DMS53 treated with DMSO at 0.1 percent for 48 hours (cell line): ENCODE measurements around the gene CCBE1.
"Not testable (repeated sequence)": the region's sequence is repeated elsewhere in the genome, so short reads cannot be mapped to it uniquely, and the experiment has no call there.

Experiments used
- DNase-seq: peaks from one replicate; lab custom pipeline; 2025; ENCODE audit not compliant: unreplicated experiment; lab: John Stamatoyannopoulos, UW

CCBE1 gene

DNA sequence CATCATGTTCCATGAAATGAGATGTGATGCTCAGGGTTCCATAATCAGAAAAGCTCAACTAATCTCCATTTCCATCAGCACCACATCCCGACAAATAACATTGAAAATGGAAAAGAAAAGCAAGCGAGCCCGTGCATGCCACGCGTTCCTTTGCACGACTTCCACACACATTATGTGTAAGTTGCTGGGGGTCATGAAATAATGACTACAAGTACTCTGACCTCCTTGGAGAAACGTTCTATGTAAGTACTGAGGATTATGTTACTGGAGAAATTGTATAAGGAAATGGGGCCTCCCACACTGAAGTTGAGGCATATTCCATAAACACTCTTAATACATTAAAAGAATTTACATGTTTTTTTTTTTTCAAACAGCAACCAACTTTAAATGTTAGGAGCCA is 38.3 kb downstream of the CCBE1 start:
- DNase-seq, result no peak

DNA sequence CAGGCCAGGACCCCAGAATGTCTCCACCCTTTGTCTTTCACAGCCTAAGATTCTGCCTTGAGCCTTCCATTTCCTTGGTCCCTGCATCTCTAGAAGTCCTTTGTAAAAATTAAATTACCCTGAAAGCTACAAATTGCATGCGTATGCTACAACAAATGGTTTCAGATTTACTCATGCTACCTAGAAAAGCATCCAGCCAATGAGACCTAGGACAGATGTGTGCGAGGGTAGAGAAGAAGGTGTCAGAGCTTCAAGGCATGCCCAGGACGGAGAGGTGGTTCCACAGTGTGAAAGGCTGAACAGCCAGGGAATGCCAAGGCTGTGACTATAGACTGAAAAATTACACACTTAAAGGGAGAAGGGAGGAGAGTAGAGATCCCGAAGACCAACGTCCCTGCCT is 40.2 kb downstream of the CCBE1 start:
- no peak for DNase-seq

DNA sequence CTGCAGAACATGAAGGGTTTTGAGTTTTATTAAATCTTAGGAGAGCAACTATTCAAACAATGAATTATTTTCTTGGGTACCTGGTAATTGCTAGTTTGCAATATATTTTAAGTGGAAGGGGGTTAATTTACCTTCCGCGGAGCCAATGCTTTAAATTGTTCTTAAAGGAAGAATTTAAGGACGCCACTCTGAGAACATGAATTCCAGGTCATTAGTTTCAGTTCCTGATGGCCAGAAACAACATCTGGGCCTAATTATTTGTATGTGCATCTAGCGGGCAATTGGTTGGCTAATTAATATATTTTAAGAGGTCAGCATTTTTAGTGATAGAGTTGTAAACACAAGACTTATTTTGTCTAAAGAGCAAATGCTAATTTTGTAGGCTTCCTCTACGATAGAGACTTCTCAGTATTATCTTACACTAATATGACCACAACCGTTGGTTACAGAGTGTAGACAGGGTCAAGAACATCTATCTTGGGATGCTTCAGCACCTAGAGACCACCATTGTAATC is 40.8 kb downstream of the CCBE1 start:
- no peak for DNase-seq

DNA sequence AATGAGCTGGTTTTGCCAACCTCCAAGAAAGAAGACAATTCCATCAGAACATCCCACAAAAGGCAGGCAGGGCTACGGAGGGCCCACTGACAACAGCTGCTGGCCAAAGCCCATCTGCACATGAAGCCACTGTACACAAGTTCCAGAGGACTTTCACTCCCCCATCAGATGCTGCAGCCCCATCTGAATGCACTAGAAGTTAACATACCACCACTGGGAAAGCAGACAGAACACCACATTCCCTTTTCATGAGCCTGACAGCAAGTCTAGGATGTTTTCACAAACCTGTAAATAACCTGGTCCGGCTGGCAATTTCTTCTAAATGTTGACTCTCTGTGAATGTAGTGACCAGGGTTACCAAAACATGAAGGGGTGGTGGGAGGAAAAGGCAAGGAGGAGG is 41.5 kb downstream of the CCBE1 start:
- DNase-seq, result no peak

DNA sequence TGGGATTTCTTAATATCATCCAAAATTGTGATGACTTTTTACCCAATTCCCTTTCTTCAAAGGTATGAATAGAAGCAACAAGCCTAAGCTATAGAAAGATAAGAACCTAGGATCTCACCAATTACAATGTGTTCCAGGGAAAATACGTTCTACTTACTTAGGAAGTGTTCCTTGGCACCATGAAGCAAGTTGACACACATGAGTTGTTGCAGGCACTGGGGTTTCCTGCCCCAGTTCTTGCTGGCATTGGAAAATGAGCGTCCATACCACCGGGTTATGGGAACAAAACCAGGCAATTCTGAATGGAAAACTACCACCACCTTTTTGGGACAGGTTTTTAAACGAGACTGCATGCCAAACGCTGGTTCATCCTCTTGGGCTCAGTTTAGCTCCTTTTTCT is 46.2 kb downstream of the CCBE1 start:
- no peak for DNase-seq

DNA sequence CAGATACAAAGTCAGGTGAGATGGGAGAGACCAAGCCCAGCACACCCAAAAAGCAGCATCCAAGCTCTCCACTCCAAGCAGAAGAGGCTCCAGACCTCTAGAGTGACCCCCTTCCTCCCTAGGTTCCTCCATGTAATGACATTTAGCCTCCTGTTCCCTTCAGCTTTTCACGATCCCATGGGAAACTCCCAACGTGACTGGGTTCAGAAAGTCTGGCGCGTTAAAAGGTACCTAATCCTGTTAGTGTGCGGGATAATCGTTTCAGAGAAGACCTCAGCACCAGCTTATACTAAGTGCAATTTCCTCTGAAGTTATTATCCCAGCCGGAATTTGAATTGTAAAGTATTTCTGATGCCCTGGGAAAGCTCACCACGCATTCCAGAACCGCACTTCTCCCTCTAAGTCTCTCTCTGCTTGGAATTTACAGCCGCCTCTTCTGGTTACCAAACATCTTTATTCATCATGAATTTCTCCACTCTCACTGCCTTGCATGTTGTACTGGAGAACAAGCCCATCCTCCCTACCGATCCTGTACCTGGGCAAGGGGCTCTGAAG is 46.9 kb downstream of the CCBE1 start:
- DNase-seq, result no peak

DNA sequence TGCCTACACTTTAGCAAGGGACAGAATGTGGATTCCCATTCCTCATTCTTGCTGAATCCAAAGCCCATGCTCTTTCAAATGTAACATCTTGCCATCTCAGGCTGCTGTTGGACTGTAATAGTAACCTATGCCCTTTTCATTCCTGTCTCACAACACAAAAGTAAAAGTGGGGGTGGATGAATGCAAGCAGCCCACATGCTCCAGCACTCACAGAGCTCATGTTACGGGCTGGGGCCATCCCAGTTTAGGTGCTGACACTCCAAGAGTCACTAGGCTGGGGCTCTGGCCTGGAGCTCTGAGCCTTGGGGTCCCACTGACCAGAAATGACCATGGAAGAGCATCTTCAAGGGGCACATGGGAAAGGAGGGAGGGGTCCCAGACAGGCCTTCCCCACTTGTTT is 47.6 kb downstream of the CCBE1 start:
- DNase-seq, result no peak

DNA sequence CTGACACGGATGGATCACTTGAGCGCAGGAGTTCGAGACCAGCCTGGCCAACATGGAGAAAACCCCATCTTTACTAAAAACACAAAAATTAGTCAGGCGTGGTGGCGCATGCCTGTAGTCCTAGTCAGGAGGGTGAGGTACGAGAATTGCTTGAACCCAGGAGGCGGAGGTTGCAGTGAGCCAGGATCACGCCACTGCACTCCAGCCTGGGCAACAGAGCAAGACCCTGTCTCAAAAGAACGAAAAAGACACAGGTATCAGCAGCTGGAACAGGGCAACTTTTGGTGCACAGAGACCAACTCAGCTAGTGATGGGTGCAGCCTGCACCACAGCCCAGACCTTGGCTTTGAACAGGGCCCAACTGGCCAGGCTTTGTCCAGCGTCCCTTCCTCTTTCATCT is 48.8 kb downstream of the CCBE1 start:
- not testable (repeated sequence) for DNase-seq

DNA sequence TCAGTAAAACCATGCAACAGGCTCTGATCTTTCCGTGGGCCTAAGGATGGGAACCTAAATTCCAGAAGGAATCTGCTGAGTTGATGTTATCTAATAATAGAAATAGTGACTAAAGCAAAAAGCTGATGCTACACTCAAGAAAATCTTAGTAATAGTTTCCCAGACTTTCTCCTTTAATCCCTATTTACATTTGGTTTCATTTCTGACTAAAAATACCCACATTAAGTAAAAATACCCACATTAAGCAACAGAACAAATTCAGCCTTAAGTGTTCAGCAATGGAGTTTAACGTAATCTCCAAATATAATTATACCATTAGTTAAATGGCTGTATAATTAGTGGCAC is 50.3 kb downstream of the CCBE1 start:
- no peak for DNase-seq

DNA sequence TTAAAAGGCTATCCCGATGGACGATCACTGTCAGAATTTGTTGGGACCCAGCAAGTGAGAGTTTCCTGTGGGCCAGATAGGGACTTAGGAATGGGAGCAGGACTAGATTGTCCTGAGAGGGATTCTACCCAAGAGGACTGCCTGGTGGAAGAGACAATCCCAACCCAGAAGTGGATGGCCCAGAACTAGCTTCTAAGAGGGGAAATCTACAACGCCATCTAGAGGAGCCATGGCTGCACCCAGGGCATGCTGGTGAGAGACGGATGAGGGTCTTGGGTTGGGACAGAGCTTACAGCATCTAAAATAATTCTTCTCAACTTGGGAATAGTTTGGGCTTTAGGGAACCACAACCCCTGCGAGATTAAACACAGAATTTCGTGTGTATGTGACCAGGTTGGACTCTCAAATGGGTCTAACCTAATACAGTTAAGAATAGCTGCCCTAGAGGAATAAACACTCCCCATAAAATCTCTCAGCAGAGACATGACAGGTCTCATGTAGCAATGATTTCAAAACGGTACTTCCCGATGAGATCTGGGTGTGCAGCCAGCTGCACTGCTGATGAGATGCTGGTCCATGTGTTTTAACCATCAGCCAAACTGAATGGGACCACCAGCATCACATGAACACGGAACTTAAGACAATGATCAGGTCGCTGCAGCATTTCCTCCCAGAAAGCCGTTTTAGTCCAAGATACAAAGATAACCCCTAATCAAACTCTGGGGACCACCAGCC is 50.8 kb downstream of the CCBE1 start:
- no peak for DNase-seq

DNA sequence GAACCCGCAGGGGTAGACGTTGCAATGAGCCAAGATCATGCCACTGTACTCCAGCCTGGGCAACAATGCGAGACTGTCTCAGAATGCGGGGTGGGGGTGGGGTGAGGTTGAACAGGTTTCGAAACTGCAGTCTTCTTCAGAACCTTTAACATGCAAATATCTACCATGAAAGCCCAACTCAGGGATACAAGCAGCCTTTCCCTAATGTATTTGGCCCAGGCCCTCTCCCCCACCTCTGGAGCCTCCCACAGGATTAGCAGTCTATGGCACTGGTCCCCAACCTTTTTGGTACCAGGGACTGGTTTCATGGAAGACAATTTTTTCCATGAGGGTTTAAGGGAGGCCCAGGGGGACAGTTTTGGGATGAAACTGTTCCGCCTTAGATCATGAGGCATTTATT is 53.5 kb downstream of the CCBE1 start:
- no peak for DNase-seq

DNA sequence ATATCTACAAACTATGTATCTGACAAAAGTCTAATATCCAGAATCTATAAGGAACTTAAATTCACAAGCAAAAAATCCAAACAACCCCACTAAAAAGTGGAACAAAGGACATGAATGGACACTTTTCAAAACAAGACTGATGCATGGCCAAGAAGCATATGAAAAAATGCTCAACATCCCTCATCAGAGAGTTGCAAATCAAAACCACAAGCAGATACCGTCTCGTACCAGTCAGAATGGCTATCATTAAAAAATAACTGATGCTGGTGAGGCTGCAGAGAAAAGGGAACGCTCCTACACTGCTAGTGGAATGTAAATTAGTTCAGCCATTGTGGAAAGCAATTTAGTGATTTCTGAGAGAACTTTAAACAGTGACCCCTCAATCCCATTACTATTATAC is 56.5 kb downstream of the CCBE1 start:
- no peak for DNase-seq

DNA sequence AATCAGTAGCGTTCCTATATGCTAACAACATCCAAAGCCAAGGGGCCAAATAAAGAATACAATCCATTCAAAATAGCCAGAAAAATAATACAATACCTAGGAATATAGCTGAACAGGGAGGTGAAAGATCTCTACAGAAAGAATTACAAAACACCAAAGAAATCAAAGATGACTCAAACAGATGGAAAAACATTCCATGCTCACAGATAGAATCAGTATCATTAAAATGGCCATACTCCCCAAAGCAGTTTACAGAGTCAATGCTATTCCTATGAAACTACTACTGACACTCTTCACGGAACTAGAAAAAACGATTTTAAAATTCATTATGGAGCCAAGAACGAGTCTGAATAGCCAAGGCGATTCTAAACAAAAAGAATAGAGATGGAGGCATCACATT is 57.4 kb downstream of the CCBE1 start:
- DNase-seq, result no peak

DNA sequence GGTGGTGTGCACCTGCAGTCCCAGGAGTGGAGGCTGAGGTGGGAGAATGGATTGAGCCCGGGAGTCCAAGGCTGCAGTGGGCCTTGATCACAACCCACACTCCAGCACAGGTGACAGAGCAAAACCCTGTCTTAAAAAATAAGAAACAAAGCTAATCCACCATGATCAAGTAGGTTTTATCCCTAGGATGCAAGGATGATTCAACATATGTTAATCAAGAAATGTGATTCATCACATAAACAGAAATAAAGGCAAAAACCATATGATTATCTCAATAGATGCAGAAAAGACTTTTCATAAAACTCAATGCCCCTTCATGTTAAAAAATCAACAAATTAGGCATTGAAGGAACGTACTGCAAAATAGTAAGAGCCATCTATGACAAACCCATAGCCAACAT is 58.1 kb downstream of the CCBE1 start:
- DNase-seq, result no peak

DNA sequence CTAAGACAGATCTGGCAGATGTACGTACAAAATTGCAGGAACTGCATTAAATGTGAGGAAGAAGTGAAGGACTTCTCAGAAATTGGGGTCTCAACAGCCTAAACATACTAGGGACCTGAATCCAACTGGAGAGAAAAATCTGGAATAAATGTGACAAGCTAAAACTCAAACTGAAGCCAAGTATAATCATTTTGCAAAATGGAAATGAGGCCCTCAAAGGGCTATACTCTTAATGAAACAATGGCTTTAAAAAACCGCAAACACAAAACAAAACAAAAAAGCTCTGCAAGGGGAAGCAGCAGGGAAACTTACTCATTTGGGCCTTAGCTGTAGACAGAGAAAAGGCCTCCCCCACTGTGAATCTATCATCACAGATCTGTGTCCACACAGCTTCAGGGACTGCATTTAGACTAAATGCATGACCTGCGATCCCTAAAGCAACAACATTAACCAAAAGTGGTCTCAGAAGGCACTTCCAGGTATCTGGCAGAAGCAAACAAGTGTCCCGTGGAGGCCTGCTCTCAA is 63.2 kb downstream of the CCBE1 start:
- no peak for DNase-seq

DNA sequence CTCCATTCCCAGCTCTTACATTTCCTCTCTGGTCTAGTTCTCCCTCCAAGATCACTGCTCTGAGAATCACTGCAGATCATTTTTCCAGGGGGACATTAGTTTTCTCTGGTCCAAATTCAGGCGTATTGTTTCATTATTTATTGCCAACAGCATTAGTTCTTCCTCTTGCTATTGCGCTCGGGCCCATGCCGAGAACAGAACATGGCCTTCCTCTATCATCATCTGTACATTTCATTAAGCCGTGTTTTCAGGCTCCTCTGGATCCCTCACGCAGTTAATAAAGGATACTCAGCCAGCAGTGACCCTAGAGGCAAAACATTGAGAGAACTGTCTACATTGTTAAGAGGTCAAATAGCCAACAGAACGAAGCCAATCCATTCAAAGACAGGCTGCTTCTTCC is 63.9 kb downstream of the CCBE1 start:
- no peak for DNase-seq

DNA sequence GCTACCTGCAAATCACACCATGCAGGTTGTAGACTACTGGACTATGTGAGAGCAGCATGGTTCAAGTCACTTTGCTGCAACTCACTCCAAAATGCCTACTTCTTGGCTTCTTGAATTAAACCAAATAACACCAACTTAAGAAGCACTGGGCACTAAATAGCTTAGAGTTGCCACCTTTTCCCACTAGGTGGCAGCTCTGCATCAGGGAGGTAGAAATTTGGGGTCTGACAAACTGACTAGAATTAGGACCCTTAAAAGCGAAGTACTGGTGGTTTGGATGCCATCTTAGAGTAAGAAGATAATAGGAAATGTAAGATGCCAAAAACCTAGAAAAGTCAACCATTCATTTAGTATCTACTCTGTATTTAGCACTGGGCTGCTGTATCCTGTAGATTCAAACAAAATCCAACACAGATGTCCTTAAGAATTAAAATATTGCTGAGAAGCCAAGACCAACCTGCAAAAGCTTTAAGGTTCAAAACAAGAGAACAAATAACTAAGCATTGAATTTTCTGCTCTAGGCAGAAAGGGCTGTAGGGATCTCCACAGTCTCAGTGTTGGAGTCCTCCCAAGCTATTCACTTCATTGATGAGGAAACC is 65.5 kb downstream of the CCBE1 start:
- DNase-seq, result no peak

DNA sequence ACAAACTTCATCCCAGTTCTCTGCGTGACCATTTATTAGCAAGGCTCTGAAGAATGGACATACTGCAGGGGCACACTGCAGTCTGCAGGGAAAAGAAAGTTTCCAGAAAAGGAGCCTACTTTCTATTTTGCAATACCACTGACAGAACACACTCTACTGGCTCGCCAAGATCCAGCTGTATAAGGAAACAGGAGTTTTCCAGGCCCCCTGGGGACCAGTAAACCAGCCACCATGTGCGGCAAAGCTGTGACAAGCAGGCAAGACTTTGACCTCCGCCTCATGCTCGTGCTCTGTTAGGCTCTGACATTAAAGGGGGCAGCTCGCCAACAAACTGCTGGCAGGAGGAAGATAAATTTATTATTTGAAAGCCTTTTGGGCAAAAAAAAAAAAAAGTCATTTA is 67.3 kb downstream of the CCBE1 start:
- DNase-seq, result no peak

DNA sequence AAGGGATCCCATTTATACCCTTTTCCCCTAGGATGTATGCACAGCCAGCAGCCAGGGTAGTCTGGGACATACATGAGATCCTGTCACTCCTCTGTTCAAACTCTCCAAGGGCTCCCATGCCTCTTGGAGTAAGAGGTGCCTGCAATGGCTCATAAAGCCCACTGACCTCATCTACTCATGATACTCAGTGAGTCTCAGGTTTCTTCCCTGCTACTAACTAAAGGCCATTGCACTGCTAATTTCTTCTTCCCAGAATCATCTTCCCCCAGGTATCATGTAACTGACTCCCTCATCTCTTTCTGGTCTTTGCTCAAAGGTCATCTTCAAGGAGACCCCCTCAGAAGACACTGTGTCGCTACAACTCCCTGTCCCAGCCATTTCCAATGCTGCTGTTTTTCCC is 68.2 kb downstream of the CCBE1 start:
- no peak for DNase-seq

DNA sequence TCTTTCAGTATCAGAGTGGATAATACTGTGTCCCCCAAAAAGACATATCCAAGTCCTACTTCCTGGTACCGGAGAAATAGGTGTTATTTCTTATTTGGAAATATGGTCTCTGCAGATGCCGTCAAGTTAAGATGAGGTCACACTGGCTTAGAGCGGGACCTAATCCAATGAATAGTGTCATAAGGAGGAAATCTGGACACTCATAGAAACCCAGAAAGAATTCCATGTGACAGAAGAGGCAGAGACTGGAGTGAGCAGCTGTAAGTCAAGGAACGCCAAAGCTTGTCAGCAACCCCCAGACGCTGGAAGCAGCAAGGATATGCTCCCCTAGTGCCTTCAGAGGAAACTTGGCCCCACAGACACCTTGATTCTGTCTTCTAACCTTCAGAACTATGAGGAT is 69.8 kb downstream of the CCBE1 start:
- no peak for DNase-seq

DNA sequence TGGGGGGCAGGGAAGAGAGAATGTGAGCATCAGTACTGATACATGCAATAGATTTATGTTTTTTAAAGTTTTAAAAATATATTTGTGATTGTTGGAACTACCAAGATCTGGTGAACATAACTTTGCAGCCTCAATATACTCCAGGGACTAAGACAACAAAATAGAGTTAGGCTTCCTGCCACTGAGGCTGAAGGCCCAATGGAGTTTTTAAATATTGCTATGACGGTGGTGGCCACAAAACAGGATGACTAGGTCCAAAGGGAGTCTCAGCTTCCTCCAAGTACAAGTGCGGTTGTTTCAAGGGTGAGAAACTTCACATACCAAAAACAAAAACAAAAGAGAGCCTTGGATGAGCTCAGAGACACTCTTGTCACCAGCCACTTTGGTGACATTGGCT is 72.9 kb downstream of the CCBE1 start:
- DNase-seq, result no peak
